GM18873 (cell line): ENCODE measurements around the gene FAM229A.

Experiments used
- ATAC-seq: cut with Tn5 transposase; IDR thresholded peaks from one replicate; pipeline ENCODE4 v1.9.1; 2021; ENCODE audit warnings: mild to moderate bottlenecking, moderate library complexity, moderate number of reproducible peaks; ENCODE audit not compliant: unreplicated experiment, low FRiP score

Gene FAM229A

GRCh38 chr1:32350785-32351398 is 11.4 kb downstream of the FAM229A start:
- ATAC-seq = peak; percentile 39

DNA sequence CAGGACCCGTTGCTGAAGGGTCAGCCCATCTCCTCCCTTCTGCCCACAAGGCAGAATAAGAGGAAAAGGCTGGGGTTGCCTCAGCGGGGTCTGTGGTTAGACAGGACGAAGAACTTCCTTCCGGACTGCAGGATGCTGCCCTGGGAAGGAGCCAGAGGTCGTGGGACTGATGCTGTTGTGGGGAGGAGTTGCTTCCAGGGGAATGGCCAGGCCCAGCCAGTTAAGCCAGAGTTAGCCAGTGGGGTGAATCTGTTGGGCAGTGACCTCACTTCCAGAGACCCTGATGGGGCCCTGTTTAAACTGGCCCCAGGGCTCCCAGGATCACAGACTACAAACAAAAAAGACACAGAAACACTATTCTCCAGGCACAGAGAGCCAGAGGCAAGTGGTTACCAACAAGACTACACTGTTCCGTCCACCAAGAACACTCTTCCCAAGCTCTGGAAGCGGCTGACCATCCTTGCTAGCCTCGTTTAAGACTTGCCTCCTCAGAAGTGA is 13.0 kb downstream of the FAM229A start:
- no peak for ATAC-seq

GRCh38 chr1:32346532-32347157 is 15.6 kb downstream of the FAM229A start:
- ATAC-seq = no peak

- no peak for ATAC-seq
Observed at GRCh38 chr1:32345289-32345827, 16.9 kb downstream of the FAM229A start.

DNA sequence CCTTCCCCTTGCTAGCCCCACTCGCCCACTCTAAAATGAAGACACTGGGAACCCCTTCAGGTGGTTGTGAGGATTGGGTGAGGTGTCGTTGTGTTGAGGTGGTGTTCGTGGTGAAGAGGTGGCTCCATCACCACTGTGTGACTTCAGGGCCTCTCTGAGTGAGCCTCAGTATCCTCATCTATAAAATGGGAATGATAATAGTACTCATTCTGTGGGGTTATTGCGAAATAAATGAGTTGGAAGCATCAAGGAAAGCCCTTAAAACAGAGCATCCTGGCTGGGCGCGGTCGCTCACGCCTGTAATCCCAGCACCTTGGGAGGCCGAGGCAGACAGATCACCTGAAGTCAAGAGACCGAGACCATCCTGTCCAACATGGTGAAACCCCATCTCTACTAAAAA is 19.6 kb downstream of the FAM229A start:
- ATAC-seq = no peak

DNA sequence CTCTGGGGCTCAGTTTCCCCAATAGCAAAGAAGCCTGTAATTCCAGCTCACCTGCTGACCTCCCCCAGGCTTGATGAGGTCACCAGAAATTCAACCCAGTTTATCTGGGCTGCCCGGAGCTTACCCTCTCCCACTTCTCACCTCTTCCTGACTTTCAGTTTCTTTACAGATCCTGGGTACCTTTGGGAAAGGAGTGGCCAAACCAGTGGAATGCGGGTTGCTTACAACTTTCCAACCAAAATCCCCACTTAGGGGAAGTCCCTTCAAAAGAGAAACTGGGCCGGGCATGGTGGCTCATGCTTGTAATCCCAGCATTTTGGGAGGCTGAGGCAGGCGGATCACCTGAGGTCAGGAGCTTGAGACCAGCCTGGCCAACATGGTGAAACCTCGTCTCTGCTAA is 20.3 kb downstream of the FAM229A start:
- no peak for ATAC-seq

DNA sequence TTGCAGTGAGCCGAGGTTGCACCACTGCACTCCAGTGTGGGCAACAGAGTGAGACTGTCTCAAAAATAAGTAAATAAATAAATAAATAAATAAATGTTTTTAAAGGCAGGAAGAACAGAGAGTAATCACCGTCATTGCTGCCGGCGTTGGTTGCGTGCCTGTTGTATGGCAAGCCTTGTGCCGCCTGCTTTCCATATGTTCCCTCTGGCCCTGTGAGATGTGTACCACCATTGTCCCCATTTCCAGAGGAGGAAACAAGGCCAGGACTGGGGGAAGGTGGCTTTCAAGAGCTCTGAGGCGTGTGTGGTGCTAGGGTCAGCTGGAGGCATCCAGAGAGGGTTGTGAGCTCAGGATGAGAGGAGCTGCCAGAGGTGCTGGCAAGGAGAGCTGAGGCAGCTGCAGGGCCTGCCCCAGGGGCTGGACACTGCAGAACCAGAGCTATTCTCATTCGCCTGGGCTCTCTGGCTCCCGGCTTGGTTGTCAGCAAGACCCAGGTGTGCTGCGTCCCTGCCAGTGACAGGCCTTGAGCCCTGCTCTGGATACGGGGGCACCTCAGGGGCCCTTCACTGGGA is 21.0 kb downstream of the FAM229A start:
- ATAC-seq = no peak

DNA sequence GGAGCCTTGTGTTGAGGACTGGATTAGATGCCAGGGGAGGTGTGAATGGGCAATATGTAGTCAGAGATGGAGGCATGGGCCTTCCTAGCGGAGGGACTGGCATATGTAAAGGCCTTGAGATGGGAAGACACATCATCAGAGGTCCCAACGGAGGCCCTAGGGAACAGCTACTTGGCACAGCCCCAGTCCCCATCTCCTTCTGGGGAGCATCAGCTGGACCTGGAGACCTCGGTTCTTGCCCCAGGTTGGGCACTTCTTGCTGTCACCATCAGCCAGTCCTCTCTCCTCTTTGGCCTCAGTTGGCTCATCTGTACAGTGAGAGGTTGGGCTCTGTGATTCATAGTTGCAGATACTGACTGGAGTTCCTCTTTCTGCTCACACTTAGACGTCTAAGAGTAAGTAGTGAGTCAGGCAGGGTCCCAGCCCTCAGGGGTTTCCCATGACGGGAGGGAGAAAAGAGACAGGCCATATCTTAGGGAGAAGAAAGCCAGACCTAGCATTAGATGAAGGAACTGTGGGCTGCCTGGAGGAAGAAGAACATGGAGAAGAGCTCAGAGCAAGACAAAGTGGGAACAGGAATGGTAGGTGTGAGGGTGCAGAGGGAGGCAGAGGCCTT is 22.8 kb downstream of the FAM229A start:
- ATAC-seq = no peak

DNA sequence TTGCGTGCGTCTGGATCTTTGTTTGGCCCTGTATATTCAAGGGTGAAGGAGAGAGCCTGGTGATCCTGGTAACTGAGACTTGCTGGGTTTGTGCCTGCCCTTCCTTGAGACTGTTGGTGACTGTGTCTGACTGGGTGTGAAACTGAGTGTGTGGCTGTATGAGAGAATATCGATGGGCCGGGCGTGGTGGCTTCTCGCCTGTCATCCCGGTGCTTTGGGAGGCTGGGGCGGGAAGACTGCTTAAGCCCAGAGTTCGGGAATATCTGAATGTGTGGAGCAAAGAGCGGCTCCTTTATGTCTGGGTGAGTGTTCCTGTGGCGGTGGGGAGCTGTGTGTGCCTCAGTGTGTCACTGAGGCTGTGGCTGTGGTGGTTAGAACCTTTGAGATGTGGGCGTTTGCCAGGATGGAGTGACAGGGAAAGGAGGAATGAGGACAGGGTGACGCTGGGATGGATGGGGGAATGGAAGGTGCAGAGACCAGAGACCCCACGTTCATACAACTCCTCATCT is 23.6 kb downstream of the FAM229A start:
- no peak for ATAC-seq

DNA sequence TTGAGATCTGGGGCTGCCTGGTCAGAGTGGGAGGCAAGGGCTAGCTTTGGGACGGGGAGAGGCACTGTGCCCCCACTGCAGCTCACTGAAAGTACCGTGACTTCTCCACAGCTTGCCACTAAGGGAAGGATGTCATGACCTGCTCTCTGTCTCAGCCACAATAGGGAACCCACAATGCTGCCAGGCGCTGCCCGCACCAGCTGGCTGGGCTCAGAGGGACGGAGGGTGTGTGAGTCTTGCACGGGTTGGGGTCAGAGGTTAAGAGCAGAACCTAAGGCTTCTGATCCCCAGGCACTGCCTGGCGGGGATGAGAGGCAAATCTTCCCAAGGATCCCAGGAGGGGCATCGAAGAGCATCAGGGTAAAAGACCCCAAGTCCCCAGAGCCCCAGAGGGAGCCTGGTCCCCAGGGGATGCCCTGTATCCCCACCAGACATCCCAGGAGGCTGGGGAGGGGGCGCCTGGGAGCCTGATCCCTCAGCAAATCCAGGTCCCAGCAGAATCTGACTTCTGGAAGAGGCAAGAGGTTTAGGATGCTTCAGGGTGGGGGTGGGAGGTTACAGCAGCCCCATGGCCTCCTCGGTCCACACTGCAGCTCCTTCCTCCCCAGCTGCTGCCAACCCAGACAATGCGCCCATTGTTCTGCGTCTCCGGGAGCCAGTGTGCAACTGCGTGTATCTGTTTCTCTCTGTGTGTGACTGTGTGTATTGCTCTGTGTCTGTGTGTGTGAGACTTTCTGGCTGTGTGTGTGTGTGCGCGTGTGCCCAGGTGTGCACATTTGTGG is 24.2 kb downstream of the FAM229A start:
- no peak for ATAC-seq

- no peak for ATAC-seq
Observed at GRCh38 chr1:32336963-32337675, 25.2 kb downstream of the FAM229A start.

GRCh38 chr1:32336591-32336932 is 25.7 kb downstream of the FAM229A start:
- no peak for ATAC-seq

- ATAC-seq = no peak
Observed at GRCh38 chr1:32335790-32336590, 26.3 kb downstream of the FAM229A start, which contains the start of gene MARCKSL1. Gene MARCKSL1 (minus strand): TSS chr1:32336233. CDS start chr1:32336033, 200 bp downstream.

DNA sequence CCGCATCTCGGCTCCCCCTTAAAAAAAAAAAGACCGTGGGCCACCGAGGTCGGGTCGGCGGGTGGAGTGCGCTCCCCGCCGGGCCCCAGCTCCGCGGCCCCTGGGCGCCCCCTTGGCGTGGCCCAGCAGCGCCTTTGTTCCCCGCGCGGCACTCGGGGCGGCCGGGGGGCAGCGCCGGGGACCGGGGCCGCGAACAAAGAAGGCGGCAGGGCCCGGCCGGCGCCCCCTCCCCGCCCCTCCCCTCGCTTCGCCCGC is 26.8 kb downstream of the FAM229A start:
- no peak for ATAC-seq

GRCh38 chr1:32334864-32335534 is 27.3 kb downstream of the FAM229A start:
- ATAC-seq = no peak

- no peak for ATAC-seq
Observed at GRCh38 chr1:32334274-32334861, 27.9 kb downstream of the FAM229A start.

- ATAC-seq = no peak
Observed at GRCh38 chr1:32333251-32333963, 28.9 kb downstream of the FAM229A start.
